ENCODE results near the gene SLC25A41.

DNA sequence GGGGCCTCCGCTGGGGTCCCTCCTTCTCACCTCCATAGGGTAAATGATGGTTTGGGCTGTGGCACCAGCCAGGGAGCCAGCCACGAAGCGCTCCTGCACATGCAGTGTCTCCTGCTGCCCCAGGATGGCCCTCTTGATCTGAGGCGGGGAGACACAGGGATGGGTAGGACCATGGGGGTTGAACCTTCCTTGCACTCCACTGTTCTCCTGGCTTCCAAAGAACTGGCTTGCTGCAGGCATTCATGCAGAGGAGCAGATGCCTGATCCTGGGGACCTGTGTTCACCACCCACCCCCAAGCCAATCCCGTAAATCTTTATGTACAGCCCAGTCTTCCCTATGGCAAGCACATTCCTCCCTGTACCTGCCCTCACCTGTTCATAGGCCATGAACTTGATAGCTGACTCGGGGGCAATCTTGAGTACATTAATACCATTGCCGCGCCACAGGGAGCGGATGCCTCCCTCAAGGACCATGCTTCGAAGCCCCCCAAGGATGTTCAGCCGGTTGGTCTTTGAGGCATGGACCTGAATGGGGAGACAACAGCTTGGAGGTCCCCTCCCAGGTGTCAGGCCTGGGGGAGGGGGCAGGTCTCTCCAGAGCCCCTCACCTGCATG is 20.5 kb upstream of the SLC25A41 start:
- TF ChIP-seq POLR2AphosphoS5 (IDR thresholded peaks at IDR 0.05), result no peak
- TF ChIP-seq, protein P1, sequence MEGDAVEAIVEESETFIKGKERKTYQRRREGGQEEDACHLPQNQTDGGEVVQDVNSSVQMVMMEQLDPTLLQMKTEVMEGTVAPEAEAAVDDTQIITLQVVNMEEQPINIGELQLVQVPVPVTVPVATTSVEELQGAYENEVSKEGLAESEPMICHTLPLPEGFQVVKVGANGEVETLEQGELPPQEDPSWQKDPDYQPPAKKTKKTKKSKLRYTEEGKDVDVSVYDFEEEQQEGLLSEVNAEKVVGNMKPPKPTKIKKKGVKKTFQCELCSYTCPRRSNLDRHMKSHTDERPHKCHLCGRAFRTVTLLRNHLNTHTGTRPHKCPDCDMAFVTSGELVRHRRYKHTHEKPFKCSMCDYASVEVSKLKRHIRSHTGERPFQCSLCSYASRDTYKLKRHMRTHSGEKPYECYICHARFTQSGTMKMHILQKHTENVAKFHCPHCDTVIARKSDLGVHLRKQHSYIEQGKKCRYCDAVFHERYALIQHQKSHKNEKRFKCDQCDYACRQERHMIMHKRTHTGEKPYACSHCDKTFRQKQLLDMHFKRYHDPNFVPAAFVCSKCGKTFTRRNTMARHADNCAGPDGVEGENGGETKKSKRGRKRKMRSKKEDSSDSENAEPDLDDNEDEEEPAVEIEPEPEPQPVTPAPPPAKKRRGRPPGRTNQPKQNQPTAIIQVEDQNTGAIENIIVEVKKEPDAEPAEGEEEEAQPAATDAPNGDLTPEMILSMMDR (IDR thresholded peaks at IDR 0.05; ENCODE audit: poor library complexity, severe bottlenecking), result no peak
- no peak for TF ChIP-seq EZH2 (IDR thresholded peaks at IDR 0.05; ENCODE audit: borderline replicate concordance, insufficient read depth, low read length, poor library complexity, severe bottlenecking)
- TF ChIP-seq TAF1 (IDR thresholded peaks at IDR 0.05; ENCODE audit: low read depth), result no peak
- TF ChIP-seq, protein P2, sequence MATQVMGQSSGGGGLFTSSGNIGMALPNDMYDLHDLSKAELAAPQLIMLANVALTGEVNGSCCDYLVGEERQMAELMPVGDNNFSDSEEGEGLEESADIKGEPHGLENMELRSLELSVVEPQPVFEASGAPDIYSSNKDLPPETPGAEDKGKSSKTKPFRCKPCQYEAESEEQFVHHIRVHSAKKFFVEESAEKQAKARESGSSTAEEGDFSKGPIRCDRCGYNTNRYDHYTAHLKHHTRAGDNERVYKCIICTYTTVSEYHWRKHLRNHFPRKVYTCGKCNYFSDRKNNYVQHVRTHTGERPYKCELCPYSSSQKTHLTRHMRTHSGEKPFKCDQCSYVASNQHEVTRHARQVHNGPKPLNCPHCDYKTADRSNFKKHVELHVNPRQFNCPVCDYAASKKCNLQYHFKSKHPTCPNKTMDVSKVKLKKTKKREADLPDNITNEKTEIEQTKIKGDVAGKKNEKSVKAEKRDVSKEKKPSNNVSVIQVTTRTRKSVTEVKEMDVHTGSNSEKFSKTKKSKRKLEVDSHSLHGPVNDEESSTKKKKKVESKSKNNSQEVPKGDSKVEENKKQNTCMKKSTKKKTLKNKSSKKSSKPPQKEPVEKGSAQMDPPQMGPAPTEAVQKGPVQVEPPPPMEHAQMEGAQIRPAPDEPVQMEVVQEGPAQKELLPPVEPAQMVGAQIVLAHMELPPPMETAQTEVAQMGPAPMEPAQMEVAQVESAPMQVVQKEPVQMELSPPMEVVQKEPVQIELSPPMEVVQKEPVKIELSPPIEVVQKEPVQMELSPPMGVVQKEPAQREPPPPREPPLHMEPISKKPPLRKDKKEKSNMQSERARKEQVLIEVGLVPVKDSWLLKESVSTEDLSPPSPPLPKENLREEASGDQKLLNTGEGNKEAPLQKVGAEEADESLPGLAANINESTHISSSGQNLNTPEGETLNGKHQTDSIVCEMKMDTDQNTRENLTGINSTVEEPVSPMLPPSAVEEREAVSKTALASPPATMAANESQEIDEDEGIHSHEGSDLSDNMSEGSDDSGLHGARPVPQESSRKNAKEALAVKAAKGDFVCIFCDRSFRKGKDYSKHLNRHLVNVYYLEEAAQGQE (IDR thresholded peaks at IDR 0.05; ENCODE audit: borderline replicate concordance), result no peak
- no peak for TF ChIP-seq RAD21 (conservative IDR thresholded peaks at IDR 0.05)
- no peak for TF ChIP-seq EP300 (conservative IDR thresholded peaks at IDR 0.05; ENCODE audit: poor library complexity, severe bottlenecking)
- TF ChIP-seq SMC3 (conservative IDR thresholded peaks at IDR 0.05; ENCODE audit: poor library complexity), result no peak
